Measurements from ENCODE around the gene MAP4K2. TPM values are rescaled to one million over a fixed set of nuclear protein-coding genes. Genes with fewer than 3 reads are reported as not detected.

Gene MAP4K2
- total RNA-seq (2021) (24.5 to 31.6 TPM (median 28.3 TPM) in 3 replicates), Bru-seq, nascent RNA (percentile 39 among the genes with signal in this experiment)
- long read RNA-seq, experiment 1, full-length matches to known transcripts, result 26 of 66 reads
- long read RNA-seq, experiment 1, partial matches to known transcripts, result 18 of 66 reads
- long read RNA-seq, experiment 1, other reads (novel, unspliced or antisense), result 22 of 66 reads
- long read RNA-seq, experiment 2, full-length matches to known transcripts, result 2 of 22 reads
- long read RNA-seq, experiment 2, partial matches to known transcripts, result 12 of 22 reads
- long read RNA-seq, experiment 2, other reads (novel, unspliced or antisense), result 8 of 22 reads
- long read RNA-seq, experiment 3, full-length matches to known transcripts, result 1 of 2 reads
- long read RNA-seq, experiment 3, partial matches to known transcripts, result 0 of 2 reads
- long read RNA-seq, experiment 3, other reads (novel, unspliced or antisense), result 1 of 2 reads

DNA sequence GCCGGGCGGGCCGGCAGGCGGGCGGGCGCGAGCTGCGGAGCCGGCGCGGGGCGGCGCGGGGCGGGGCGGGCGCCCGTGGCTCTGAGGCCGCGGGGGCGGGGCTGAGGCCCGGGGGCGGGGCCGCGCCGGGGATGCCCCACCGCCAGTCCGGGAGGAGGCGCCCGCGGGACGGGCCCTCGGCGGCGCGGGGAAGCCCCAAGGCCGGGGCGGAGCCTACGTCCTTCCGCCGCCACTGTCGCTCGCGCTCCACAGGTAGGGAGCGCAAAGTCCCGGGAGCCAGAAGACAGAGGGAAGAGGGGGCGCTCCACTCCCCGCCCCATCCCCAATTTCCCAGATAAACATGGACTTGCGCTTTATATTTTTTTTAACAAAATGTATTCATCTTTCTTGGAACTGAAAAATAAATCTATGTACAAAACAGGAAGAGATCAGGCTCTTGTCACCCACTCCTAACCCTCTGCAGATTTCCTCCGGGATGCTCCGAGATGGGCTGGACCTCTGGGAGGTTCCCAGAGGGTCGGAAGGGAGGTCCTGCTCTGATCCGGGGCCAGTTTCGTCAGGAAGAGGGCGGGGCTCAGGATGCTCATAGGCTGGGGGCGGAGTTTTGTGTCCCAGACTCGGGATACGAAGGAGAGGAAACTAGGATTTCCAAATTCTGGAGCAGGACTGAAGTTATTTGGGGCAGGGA is at the start of gene MAP4K2:
Gene MAP4K2, minus strand, starts transcription at position 57 of the 688 bp plus-strand sequence. CDS start 65 bp downstream, outside the sequence.
- ChIA-PET POLR2A (interaction anchor here (0.9 to 2.3 kb wide), 2 partner anchors 24 to 31 kb away, joined by 3 to 17 read pairs; partner anchors contain the start of gene SF1), CTCF (interaction anchor here (0.7 to 3.7 kb wide), 26 partner anchors 9 to 526 kb away, joined by 3 to 33 read pairs (median 4); partner anchors contain the start of genes CDC42BPG, GPHA2, PPP2R5B and RASGRP2)
- ATAC-seq, result peak; percentile 86
- peak; percentile 90 for DNase-seq (ENCODE audit: low spot score)
- TF ChIP-seq CREM (CRISPR knock-in tag; IDR thresholded peaks at IDR 0.05), result no peak
- no peak for TF ChIP-seq NR1H2 (CRISPR knock-in tag; IDR thresholded peaks at IDR 0.05)
- no peak for TF ChIP-seq SMAD4 (CRISPR knock-in tag; IDR thresholded peaks at IDR 0.05)
- peak; percentile 22; the same call in 1 of the 2 replicates for TF ChIP-seq GABPB1 (CRISPR knock-in tag; IDR thresholded peaks at IDR 0.05)
- TF ChIP-seq, protein P1, sequence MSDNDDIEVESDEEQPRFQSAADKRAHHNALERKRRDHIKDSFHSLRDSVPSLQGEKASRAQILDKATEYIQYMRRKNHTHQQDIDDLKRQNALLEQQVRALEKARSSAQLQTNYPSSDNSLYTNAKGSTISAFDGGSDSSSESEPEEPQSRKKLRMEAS (CRISPR knock-in tag; IDR thresholded peaks at IDR 0.05), result peak; percentile 27; the same call in 1 of the 2 replicates
- Mint-ChIP-seq H3K27ac (peak within 1 kb of the TSS; percentile 99), H3K9me3 (no peaks in the 10 kb centered on the region), H3K4me3 (peak within 1 kb of the TSS; percentile 92), H3K36me3 (peaks cover 14% of the 10 kb centered on the region; the same call in 1 of the 2 replicates), H3K4me1 (peaks cover 11% of the 10 kb centered on the region), H3K27me3 (ENCODE audit: low read depth) (no peaks in the 10 kb centered on the region)

DNA sequence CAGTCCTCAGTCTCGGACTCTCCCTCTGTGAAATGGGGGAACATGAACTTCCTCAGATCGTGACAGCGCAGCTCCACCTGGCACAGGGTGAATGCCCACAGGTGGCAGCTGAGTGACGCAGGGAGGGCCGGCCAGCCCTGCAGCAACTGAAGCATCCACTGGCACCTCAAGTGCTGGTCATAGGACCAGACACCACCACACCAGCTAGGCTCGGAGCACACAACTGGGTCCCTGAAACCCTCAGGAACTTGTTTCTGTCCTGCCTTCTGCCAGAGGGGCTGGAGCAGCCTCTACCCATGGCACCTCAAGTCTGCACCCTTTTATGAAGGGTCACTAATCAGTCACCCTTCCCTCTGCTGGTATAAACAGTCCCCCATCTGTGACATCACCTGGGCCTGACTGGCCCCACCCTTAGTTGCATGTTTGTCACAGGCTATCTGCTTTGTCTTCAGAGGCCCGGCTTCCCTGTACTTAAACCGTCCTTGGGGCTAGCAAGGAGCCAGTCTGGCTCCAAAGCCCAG is 48.9 kb upstream of the MAP4K2 start:
- no peaks in the 10 kb centered on the region for H3K36me3 Mint-ChIP-seq
- CTCF ChIA-PET, result interaction anchor here (2.0 to 12.5 kb wide), 4 partner anchors 10 to 145 kb away, joined by 7 to 372 read pairs (median 79); partner anchors contain the start of genes BATF2 and EHD1
- H3K4me3 Mint-ChIP-seq, result no peak overlapping the region
- H3K4me1 Mint-ChIP-seq, result peaks cover 21% of the 10 kb centered on the region
- ATAC-seq, result no peak
- H3K27me3 Mint-ChIP-seq (ENCODE audit: low read depth), result no peaks in the 10 kb centered on the region
- TF ChIP-seq FOXJ3 (CRISPR knock-in tag; IDR thresholded peaks at IDR 0.05; ENCODE audit: borderline replicate concordance) (no peak), FOXP1 (CRISPR knock-in tag; IDR thresholded peaks at IDR 0.05; ENCODE audit: borderline replicate concordance) (no peak)
- TF ChIP-seq, protein P2, sequence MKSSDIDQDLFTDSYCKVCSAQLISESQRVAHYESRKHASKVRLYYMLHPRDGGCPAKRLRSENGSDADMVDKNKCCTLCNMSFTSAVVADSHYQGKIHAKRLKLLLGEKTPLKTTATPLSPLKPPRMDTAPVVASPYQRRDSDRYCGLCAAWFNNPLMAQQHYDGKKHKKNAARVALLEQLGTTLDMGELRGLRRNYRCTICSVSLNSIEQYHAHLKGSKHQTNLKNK (CRISPR knock-in tag; IDR thresholded peaks at IDR 0.05), result no peak
- POLR2A ChIA-PET, result no interaction called here
- H3K27ac Mint-ChIP-seq, result peak overlapping the region; percentile 95
- DNase-seq (ENCODE audit: low spot score), result no peak
- H3K9me3 Mint-ChIP-seq, result no peaks in the 10 kb centered on the region

DNA sequence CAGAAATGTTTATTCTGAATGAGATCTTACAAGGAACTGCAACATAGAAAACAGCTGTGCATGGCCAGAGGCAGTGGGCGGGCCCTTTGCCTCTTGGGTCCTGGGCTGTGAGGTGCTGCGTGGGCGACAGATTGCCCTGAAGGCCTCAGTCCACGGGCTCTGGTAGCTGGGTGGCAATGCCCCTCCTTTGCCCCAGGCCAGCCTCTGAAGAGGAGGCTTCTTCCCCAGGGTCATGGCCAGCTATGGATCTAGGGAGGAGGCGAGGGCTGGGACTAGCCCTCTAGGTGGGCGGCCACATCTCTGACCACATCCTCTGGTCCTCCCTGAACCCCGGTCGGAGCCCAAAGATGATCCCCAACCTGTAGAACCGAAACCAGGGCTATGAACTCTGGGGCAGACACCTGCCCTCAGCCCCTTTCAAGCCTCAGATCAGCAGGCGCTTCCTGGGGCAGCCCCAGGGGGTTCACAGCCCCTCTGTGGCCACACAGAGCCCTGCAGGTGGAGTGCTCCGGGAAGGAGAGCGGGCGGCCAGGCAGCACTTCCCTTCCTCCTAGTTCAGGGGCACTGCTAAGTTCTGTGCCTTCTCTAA is 48.1 kb upstream of the MAP4K2 start:
- ATAC-seq (peak; percentile 9), DNase-seq (ENCODE audit: low spot score) (peak; percentile 58)
- Mint-ChIP-seq H3K36me3 (no peaks in the 10 kb centered on the region), H3K9me3 (no peaks in the 10 kb centered on the region), H3K4me1 (peaks cover 22% of the 10 kb centered on the region), H3K4me3 (no peak overlapping the region), H3K27me3 (ENCODE audit: low read depth) (no peaks in the 10 kb centered on the region), H3K27ac (0 out of 2 replicates have a peak overlapping the region, but pooled peaks have one; percentile 65)
- ChIA-PET POLR2A (interaction anchor here (0.5 to 0.9 kb wide), 2 partner anchors 26 to 65 kb away, joined by 3 read pairs; no protein-coding TSS in a partner anchor), CTCF (interaction anchor here (0.7 to 12.5 kb wide), 6 partner anchors 11 to 261 kb away, joined by 3 to 372 read pairs (median 34); partner anchors contain the start of genes BATF2, EHD1 and TM7SF2)
- TF ChIP-seq, protein P3, sequence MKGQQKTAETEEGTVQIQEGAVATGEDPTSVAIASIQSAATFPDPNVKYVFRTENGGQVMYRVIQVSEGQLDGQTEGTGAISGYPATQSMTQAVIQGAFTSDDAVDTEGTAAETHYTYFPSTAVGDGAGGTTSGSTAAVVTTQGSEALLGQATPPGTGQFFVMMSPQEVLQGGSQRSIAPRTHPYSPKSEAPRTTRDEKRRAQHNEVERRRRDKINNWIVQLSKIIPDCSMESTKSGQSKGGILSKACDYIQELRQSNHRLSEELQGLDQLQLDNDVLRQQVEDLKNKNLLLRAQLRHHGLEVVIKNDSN (CRISPR knock-in tag; IDR thresholded peaks at IDR 0.05), result no peak
- TF ChIP-seq, protein P4, sequence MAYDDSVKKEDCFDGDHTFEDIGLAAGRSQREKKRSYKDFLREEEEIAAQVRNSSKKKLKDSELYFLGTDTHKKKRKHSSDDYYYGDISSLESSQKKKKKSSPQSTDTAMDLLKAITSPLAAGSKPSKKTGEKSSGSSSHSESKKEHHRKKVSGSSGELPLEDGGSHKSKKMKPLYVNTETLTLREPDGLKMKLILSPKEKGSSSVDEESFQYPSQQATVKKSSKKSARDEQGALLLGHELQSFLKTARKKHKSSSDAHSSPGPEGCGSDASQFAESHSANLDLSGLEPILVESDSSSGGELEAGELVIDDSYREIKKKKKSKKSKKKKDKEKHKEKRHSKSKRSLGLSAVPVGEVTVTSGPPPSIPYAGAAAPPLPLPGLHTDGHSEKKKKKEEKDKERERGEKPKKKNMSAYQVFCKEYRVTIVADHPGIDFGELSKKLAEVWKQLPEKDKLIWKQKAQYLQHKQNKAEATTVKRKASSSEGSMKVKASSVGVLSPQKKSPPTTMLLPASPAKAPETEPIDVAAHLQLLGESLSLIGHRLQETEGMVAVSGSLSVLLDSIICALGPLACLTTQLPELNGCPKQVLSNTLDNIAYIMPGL (CRISPR knock-in tag; IDR thresholded peaks at IDR 0.05), result 0 out of 2 replicates have a peak, but pooled peaks have one; percentile 45
- TF ChIP-seq, protein P5, sequence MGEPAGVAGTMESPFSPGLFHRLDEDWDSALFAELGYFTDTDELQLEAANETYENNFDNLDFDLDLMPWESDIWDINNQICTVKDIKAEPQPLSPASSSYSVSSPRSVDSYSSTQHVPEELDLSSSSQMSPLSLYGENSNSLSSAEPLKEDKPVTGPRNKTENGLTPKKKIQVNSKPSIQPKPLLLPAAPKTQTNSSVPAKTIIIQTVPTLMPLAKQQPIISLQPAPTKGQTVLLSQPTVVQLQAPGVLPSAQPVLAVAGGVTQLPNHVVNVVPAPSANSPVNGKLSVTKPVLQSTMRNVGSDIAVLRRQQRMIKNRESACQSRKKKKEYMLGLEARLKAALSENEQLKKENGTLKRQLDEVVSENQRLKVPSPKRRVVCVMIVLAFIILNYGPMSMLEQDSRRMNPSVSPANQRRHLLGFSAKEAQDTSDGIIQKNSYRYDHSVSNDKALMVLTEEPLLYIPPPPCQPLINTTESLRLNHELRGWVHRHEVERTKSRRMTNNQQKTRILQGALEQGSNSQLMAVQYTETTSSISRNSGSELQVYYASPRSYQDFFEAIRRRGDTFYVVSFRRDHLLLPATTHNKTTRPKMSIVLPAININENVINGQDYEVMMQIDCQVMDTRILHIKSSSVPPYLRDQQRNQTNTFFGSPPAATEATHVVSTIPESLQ (CRISPR knock-in tag; IDR thresholded peaks at IDR 0.05), result no peak
- TF ChIP-seq ZNF263 (CRISPR knock-in tag; IDR thresholded peaks at IDR 0.05; ENCODE audit: low read depth), result peak; percentile 45; the same call in 1 of the 2 replicates
- no peak for TF ChIP-seq OVOL2 (CRISPR knock-in tag; IDR thresholded peaks at IDR 0.05; ENCODE audit: borderline replicate concordance)
- peak; percentile 88 for TF ChIP-seq ZNF423 (CRISPR knock-in tag; IDR thresholded peaks at IDR 0.05)
